ENCODE measurements around the gene UGGT2. TPM values are rescaled to one million over a fixed set of nuclear protein-coding genes. Genes with fewer than 3 reads are reported as not detected.
"Not testable (repeated sequence)": the region's sequence is repeated elsewhere in the genome, so short reads cannot be mapped to it uniquely, and the experiment has no call there.

Gene UGGT2
- total RNA-seq, 4 donors from 2014 or later, result 19.5 to 148 (median 41.0) TPM

DNA sequence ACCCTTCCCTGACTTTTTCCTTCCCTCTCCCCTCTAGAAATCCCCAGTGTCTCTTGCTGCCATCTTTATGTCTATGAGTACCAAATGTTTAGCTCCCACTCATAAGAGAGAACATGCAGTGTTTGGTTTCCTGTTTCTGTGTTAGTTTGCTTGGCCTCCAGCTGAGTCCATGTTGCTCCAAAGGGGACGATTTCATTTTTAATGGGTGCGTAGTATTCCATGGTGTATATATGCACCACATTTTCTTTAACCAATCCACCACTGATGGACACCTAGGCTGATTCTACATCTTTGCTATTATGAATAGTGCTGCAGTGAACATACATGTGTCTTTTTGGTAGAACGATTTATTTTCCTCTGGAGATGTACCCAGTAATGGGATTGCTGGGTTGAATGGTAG is 123.8 kb downstream of the UGGT2 start:
- no peak for DNase-seq
- intact Hi-C loops (cut with DNase I; ENCODE audit: low total_unique reads) (no loop called here), in situ Hi-C loops (cut with MboI; ENCODE audit: low pct_ligation_motif_present in 1 of 4, low pct_unique_long_range_greater_than_20kb in 1 of 4, low sequenced_read_pairs in 3 of 4) (no loop called here)
- Histone ChIP-seq H3K4me1 (no peaks in the 10 kb centered on the region), H3K36me3 (no peaks in the 10 kb centered on the region), H3K27me3 (no peaks in the 10 kb centered on the region), H3K27ac (no peak overlapping the region), H3K4me3 (no peak overlapping the region), H3K9me3 (peaks cover 0 to 2% of the 10 kb centered on the region in 2 donors)
- TF ChIP-seq POLR2AphosphoS5 (IDR thresholded peaks at IDR 0.05) (no peak), POLR2A (IDR thresholded peaks at IDR 0.05) (no peak), EP300 (IDR thresholded peaks at IDR 0.05; ENCODE audit: low read depth) (no peak)
- TF ChIP-seq, protein P1, sequence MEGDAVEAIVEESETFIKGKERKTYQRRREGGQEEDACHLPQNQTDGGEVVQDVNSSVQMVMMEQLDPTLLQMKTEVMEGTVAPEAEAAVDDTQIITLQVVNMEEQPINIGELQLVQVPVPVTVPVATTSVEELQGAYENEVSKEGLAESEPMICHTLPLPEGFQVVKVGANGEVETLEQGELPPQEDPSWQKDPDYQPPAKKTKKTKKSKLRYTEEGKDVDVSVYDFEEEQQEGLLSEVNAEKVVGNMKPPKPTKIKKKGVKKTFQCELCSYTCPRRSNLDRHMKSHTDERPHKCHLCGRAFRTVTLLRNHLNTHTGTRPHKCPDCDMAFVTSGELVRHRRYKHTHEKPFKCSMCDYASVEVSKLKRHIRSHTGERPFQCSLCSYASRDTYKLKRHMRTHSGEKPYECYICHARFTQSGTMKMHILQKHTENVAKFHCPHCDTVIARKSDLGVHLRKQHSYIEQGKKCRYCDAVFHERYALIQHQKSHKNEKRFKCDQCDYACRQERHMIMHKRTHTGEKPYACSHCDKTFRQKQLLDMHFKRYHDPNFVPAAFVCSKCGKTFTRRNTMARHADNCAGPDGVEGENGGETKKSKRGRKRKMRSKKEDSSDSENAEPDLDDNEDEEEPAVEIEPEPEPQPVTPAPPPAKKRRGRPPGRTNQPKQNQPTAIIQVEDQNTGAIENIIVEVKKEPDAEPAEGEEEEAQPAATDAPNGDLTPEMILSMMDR (IDR thresholded peaks at IDR 0.05), result no peak
- WGBS, 2 donors (ENCODE audit: low coverage in 1 of 2), result 96 to 100% methylated on average over 2 to 3 of the region's 3 CpGs

DNA sequence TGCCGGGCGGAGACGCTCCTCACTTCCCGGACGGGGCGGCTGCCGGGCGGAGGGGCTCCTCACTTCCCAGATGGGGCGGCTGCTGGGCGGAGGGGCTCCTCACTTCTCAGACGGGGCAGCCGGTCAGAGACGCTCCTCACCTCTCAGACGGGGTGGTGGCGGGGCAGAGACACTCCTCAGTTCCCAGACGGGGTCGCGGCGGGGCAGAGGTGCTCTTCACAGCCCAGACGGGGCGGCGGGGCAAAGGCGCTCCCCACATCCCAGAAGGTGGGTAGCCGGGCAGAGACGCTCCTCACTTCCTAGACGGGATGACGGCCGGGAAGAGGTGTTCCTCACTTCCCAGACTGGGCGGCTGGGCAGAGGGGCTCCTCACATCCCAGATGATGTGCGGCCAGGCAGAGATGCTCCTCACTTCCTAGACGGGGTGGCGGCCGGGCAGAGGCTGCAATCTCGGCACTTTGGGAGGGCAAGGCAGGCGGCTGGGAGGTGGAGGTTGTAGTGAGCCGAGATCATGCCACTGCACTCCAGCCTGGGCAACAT is 124.8 kb downstream of the UGGT2 start:
- DNase-seq; H3K4me3 ChIP-seq; H3K27ac ChIP-seq; in situ Hi-C loops (cut with MboI; ENCODE audit: low pct_ligation_motif_present in 1 of 4, low pct_unique_long_range_greater_than_20kb in 1 of 4, low sequenced_read_pairs in 3 of 4); H3K9me3 ChIP-seq; H3K36me3 ChIP-seq; intact Hi-C loops (cut with DNase I; ENCODE audit: low total_unique reads); H3K27me3 ChIP-seq; H3K4me1 ChIP-seq: not testable (repeated sequence)
- WGBS, 2 donors (ENCODE audit: low coverage in 1 of 2), result 91% methylated on average over 24 of the region's 36 CpGs; no CpG with 5 or more reads in 1 of the 2 donors

DNA sequence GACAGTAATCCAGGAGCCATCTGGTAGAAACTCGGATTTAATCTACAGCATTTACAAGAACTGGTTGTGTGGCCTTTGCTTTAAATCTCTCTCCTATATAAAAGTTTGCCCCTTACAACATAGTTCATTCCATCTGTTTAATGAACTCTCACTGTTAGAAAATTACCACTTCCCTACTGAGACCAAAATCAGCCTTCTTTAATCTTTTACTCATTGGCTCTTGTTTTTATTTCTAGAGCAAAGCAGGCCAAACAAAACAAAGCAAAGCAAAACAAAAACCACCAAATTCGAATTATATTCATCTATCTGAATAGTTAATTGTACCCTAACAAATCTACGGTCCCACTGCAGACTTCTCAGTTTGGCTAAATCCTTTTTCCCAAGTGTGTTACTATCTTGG is 127.0 kb downstream of the UGGT2 start:
- Histone ChIP-seq H3K4me1 (no peaks in the 10 kb centered on the region), H3K36me3 (no peaks in the 10 kb centered on the region), H3K27me3 (no peaks in the 10 kb centered on the region), H3K4me3 (no peak overlapping the region), H3K27ac (no peak overlapping the region), H3K9me3 (peaks cover 0 to 2% of the 10 kb centered on the region in 2 donors)
- no peak for DNase-seq
- TF ChIP-seq POLR2A (IDR thresholded peaks at IDR 0.05) (no peak), EP300 (IDR thresholded peaks at IDR 0.05; ENCODE audit: low read depth) (no peak), POLR2AphosphoS5 (IDR thresholded peaks at IDR 0.05) (no peak)
- TF ChIP-seq, protein P1 (IDR thresholded peaks at IDR 0.05), result no peak
- 69 to 71% methylated on average over 3 of the region's 3 CpGs for WGBS, 2 donors (ENCODE audit: low coverage in 1 of 2)
- intact Hi-C loops (cut with DNase I; ENCODE audit: low total_unique reads) (no loop called here), in situ Hi-C loops (cut with MboI; ENCODE audit: low pct_ligation_motif_present in 1 of 4, low pct_unique_long_range_greater_than_20kb in 1 of 4, low sequenced_read_pairs in 3 of 4) (no loop called here)

DNA sequence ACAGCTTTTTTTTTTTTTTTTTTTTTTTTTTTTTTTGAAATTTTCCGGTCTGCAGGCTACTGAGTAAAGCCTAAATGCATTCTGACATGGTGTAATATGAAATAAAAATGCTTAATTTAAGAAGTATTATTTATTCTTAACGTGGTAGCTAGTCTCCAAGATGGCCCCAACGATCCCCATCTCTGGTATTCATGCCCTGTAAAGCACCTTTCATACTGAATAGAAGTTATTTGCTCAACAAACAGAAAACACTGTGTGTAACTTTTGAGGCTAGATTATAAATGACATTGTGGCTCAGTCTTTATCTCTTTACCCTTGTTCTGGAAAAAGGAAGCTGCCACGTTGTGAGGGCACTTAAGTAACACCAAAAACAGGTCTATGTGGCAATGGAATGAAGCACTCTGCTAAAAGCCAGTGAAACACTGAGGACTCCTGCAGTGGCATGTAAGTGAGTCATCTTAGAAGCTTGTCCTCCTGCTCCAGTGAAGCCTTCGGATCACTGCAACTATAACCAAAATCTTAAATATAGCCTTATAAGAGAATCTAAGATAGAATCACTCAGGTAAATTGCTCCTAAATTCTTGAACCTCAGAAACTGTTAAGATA is 128.7 kb downstream of the UGGT2 start:
- no peaks in the 10 kb centered on the region for H3K4me1 ChIP-seq
- in situ Hi-C loops (cut with MboI; ENCODE audit: low pct_ligation_motif_present in 1 of 4, low pct_unique_long_range_greater_than_20kb in 1 of 4, low sequenced_read_pairs in 3 of 4) (no loop called here), intact Hi-C loops (cut with DNase I; ENCODE audit: low total_unique reads) (no loop called here)
- 68 to 69% methylated on average over 5 of the region's 5 CpGs for WGBS, 2 donors (ENCODE audit: low coverage in 1 of 2)
- peaks cover 0 to 2% of the 10 kb centered on the region in 2 donors for H3K9me3 ChIP-seq
- DNase-seq, result no peak
- no peak overlapping the region for H3K4me3 ChIP-seq
- TF ChIP-seq POLR2AphosphoS5 (IDR thresholded peaks at IDR 0.05) (no peak), EP300 (IDR thresholded peaks at IDR 0.05; ENCODE audit: low read depth) (no peak), POLR2A (IDR thresholded peaks at IDR 0.05) (no peak)
- TF ChIP-seq, protein P1 (IDR thresholded peaks at IDR 0.05), result no peak
- no peaks in the 10 kb centered on the region for H3K36me3 ChIP-seq
- no peaks in the 10 kb centered on the region for H3K27me3 ChIP-seq
- H3K27ac ChIP-seq, result no peak overlapping the region

DNA sequence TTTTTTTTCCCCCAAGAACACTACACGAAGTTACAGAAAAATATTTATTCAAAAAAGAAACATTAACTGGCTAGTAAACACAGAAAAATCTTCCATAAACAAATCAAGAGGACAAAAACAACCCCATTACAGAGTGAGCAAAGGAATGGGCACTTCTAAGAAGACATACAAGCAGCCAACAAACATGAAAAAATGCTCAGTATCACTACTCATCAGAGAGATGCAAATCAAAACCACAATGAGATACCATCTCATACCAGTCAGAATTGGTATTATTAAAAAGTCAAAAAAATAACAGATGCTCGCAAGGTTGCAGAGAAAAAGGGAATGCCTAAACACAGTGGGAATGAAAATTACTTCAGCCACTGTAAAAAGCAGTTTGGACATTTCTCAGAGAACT is 131.7 kb downstream of the UGGT2 start:
- H3K4me1 ChIP-seq, result no peaks in the 10 kb centered on the region
- in situ Hi-C loops (cut with MboI; ENCODE audit: low pct_ligation_motif_present in 1 of 4, low pct_unique_long_range_greater_than_20kb in 1 of 4, low sequenced_read_pairs in 3 of 4) (no loop called here), intact Hi-C loops (cut with DNase I; ENCODE audit: low total_unique reads) (no loop called here)
- 68 to 79% methylated on average over 2 of the region's 2 CpGs for WGBS, 2 donors (ENCODE audit: low coverage in 1 of 2)
- no peak for DNase-seq
- H3K27me3 ChIP-seq, result no peaks in the 10 kb centered on the region
- H3K27ac ChIP-seq, result no peak overlapping the region
- TF ChIP-seq, protein P1 (IDR thresholded peaks at IDR 0.05), result no peak
- no peak for TF ChIP-seq POLR2AphosphoS5 (IDR thresholded peaks at IDR 0.05)
- no peak for TF ChIP-seq EP300 (IDR thresholded peaks at IDR 0.05; ENCODE audit: low read depth)
- TF ChIP-seq POLR2A (IDR thresholded peaks at IDR 0.05), result no peak
- no peaks in the 10 kb centered on the region for H3K9me3 ChIP-seq
- H3K4me3 ChIP-seq, result no peak overlapping the region
- no peaks in the 10 kb centered on the region for H3K36me3 ChIP-seq
